ENCODE results near the gene PKNOX2. TPM values are rescaled to one million over a fixed set of nuclear protein-coding genes. Genes with fewer than 3 reads are reported as not detected.

The PKNOX2 gene
- total RNA-seq, 1 donor from 2014 or later: 12.1 TPM

- H3K27ac ChIP-seq: no peak overlapping the region
- no peak overlapping the region for H3K4me3 ChIP-seq
- H3K36me3 ChIP-seq: no peaks in the 10 kb centered on the region
- intact Hi-C loops (cut with DNase I): loop anchor here (2.0 kb wide), 1 partner anchor 179 kb away; no protein-coding TSS in a partner anchor
- DNase-seq (ENCODE audit: low spot score in 2 of 2): no peak
- H3K4me1 ChIP-seq: no peaks in the 10 kb centered on the region
- H3K9me3 ChIP-seq: no peaks in the 10 kb centered on the region
- TF ChIP-seq, protein P1, sequence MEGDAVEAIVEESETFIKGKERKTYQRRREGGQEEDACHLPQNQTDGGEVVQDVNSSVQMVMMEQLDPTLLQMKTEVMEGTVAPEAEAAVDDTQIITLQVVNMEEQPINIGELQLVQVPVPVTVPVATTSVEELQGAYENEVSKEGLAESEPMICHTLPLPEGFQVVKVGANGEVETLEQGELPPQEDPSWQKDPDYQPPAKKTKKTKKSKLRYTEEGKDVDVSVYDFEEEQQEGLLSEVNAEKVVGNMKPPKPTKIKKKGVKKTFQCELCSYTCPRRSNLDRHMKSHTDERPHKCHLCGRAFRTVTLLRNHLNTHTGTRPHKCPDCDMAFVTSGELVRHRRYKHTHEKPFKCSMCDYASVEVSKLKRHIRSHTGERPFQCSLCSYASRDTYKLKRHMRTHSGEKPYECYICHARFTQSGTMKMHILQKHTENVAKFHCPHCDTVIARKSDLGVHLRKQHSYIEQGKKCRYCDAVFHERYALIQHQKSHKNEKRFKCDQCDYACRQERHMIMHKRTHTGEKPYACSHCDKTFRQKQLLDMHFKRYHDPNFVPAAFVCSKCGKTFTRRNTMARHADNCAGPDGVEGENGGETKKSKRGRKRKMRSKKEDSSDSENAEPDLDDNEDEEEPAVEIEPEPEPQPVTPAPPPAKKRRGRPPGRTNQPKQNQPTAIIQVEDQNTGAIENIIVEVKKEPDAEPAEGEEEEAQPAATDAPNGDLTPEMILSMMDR (IDR thresholded peaks at IDR 0.05): no peak
- H3K27me3 ChIP-seq: no peaks in the 10 kb centered on the region
Observed at GRCh38 chr11:125139778-125140177, 24.8 kb upstream of the PKNOX2 start.

DNA sequence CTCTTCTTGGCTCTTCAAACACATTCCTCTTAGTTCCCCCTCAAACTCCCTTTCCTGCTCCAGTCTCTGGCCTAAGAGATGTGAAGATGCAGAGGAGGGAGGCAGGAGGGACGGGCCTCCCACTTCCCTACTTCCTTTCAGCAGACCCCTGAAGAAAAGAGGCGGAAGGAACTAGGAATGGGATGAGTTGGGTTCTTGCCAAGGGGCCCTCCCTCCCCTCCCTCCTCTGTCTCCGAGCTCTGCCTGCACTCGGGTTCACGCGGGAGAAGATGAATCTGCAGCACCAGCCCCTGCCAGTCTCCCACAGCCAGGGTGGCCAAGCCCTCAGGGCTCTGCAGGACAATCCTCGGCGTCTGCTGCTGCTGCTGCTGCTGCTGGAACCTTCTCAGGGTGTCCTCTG lies 24.3 kb upstream of the PKNOX2 start:
- Histone ChIP-seq H3K27me3 (no peaks in the 10 kb centered on the region), H3K27ac (no peak overlapping the region), H3K4me1 (no peaks in the 10 kb centered on the region), H3K9me3 (no peaks in the 10 kb centered on the region), H3K4me3 (no peak overlapping the region), H3K36me3 (no peaks in the 10 kb centered on the region)
- DNase-seq (ENCODE audit: low spot score in 2 of 2): peak in 1 of 2 donors; percentile 30
- TF ChIP-seq, protein P1 (IDR thresholded peaks at IDR 0.05): no peak
- intact Hi-C loops (cut with DNase I): loop anchor here (2.0 kb wide), 1 partner anchor 179 kb away; no protein-coding TSS in a partner anchor

DNA sequence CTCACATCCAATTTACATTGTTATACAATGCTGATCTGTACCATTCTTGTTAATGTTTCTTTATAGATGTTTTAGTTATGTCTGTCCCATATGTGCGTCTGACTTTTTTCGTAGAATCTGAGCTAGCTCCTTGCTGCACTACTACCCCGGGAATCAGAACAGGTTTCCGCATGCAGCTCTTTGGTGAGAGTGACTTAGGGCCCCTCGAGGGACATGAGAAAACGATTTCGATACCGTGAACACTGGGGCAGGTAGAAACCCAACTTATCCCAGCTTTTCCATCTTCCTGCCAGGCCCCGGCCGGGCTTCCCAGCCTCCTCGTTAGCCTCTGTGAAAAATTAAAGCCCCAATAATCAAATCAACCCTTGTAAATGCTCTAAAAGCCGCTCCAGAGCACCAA lies 23.4 kb upstream of the PKNOX2 start:
- intact Hi-C loops (cut with DNase I): loop anchor here (2.0 kb wide), 1 partner anchor 180 kb away; no protein-coding TSS in a partner anchor
- Histone ChIP-seq H3K4me3 (no peak overlapping the region), H3K27me3 (no peaks in the 10 kb centered on the region), H3K9me3 (no peaks in the 10 kb centered on the region), H3K36me3 (no peaks in the 10 kb centered on the region), H3K27ac (no peak overlapping the region), H3K4me1 (no peaks in the 10 kb centered on the region)
- peak in 1 of 2 donors; percentile 49 for DNase-seq (ENCODE audit: low spot score in 2 of 2)
- TF ChIP-seq, protein P1 (IDR thresholded peaks at IDR 0.05): no peak

GRCh38 chr11:125141686-125142535 lies 22.6 kb upstream of the PKNOX2 start:
- Histone ChIP-seq H3K9me3 (no peaks in the 10 kb centered on the region), H3K36me3 (no peaks in the 10 kb centered on the region), H3K4me1 (no peaks in the 10 kb centered on the region), H3K27ac (no peak overlapping the region), H3K27me3 (no peaks in the 10 kb centered on the region), H3K4me3 (no peak overlapping the region)
- intact Hi-C loops (cut with DNase I): loop anchor here (2.0 kb wide), 1 partner anchor 181 kb away; no protein-coding TSS in a partner anchor
- DNase-seq (ENCODE audit: low spot score in 2 of 2): peak in 1 of 2 donors; percentile 63
- TF ChIP-seq, protein P1 (IDR thresholded peaks at IDR 0.05): peak; percentile 81 to 96 (median 90)

DNA sequence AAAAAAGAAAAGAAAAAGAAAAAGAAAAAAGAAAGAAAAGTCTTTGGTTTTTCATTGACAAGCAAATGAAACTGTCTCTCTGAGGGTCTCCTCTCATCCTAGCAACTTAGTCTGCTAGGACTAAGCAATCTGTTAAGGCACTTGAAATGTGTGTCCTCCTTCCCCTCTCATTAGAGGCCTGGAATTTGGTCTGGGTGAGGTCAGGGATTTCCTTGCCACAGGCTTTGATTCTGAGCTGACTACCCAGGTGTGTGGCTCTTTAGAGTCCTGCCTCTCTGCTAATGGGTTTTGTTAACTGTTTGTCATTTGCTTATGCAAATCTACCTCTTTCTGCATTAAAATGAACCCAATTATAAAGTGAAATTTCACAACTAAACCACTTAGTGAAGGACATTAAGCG lies 18.3 kb upstream of the PKNOX2 start:
- Histone ChIP-seq H3K36me3 (no peaks in the 10 kb centered on the region), H3K4me1 (no peaks in the 10 kb centered on the region), H3K27ac (no peak overlapping the region), H3K27me3 (no peaks in the 10 kb centered on the region), H3K9me3 (no peaks in the 10 kb centered on the region), H3K4me3 (no peak overlapping the region)
- no peak for DNase-seq (ENCODE audit: low spot score in 2 of 2)
- TF ChIP-seq, protein P1 (IDR thresholded peaks at IDR 0.05): no peak
- intact Hi-C loops (cut with DNase I): no loop called here

All from ascending aorta (tissue), 2 donors.